H9 (cell line): Measurements from ENCODE around the gene ZC3H12C. TPM values are rescaled to one million over a fixed set of nuclear protein-coding genes. Genes with fewer than 3 reads are reported as not detected.
A peak's percentile ranks its signal among the peaks of the same experiment; 100 is the strongest.

Experiments
- DNase-seq: peaks from one replicate; pipeline ENCODE4 v3.0.0-alpha.2; 2017
- H2AFZ ChIP-seq: one replicate; pipeline ENCODE4 v1.6.1; 2013; ENCODE audit warnings: mild to moderate bottlenecking, low read length, control low read depth, moderate library complexity
- H2AK5ac ChIP-seq: 2 replicates; pipeline ENCODE4 v1.6.1; 2013; ENCODE audit warnings: low read length, control low read depth, mixed read lengths; ENCODE audit not compliant: insufficient read length
- H2BK120ac ChIP-seq: one replicate; pipeline ENCODE4 v1.6.1; 2013; ENCODE audit warnings: low read depth, mild to moderate bottlenecking, low read length, control low read depth, inconsistent platforms; ENCODE audit not compliant: poor library complexity, severe bottlenecking
- H2BK12ac ChIP-seq: 2 replicates; pipeline ENCODE4 v1.6.1; 2013; ENCODE audit warnings: low read length, control low read depth, mixed read lengths, low read depth; ENCODE audit not compliant: insufficient read length
- H2BK15ac ChIP-seq: 2 replicates; pipeline ENCODE4 v1.6.1; 2013; ENCODE audit warnings: low read depth, low read length, control low read depth
- H2BK20ac ChIP-seq: one replicate; pipeline ENCODE4 v1.6.1; 2013; ENCODE audit warnings: low read depth, mild to moderate bottlenecking, low read length, control low read depth, inconsistent platforms; ENCODE audit not compliant: poor library complexity, severe bottlenecking
- H2BK5ac ChIP-seq: 2 replicates; pipeline ENCODE4 v1.6.1; 2013; ENCODE audit warnings: low read length, control low read depth, mixed read lengths; ENCODE audit not compliant: insufficient read length
- H3K14ac ChIP-seq: 2 replicates; pipeline ENCODE4 v1.6.1; 2013; ENCODE audit warnings: low read length, control low read depth; ENCODE audit not compliant: insufficient read depth
- H3K18ac ChIP-seq: 2 replicates; pipeline ENCODE4 v1.6.1; 2013; ENCODE audit warnings: low read depth, mild to moderate bottlenecking, mixed read lengths, low read length, control low read depth; ENCODE audit not compliant: insufficient read length
- H3K23ac ChIP-seq: 2 replicates; pipeline ENCODE4 v1.6.1; 2013; ENCODE audit warnings: low read length, control low read depth, mixed read lengths, low read depth; ENCODE audit not compliant: insufficient read length
- H3K23me2 ChIP-seq: 2 replicates; pipeline ENCODE4 v1.6.1; 2013; ENCODE audit warnings: low read depth, mild to moderate bottlenecking, mixed read lengths, low read length, control low read depth; ENCODE audit not compliant: insufficient read length, poor library complexity, severe bottlenecking
- H3K27ac ChIP-seq: 2 replicates; pipeline ENCODE4 v1.5.1; 2013; ENCODE audit warnings: low read length, control low read depth, mixed read lengths, low read depth; ENCODE audit not compliant: insufficient read length
- H3K27me3 ChIP-seq: 2 replicates; pipeline ENCODE4 v1.6.1; 2013; ENCODE audit warnings: low read length, control low read depth, inconsistent platforms; ENCODE audit not compliant: insufficient read depth
- H3K4ac ChIP-seq: 2 replicates; pipeline ENCODE4 v1.6.1; 2013; ENCODE audit warnings: low read depth, mild to moderate bottlenecking, control low read depth, inconsistent platforms, low read length, moderate library complexity
- H3K4me1 ChIP-seq: 2 replicates; pipeline ENCODE4 v1.6.1; 2013; ENCODE audit warnings: low read length, control low read depth, inconsistent platforms; ENCODE audit not compliant: insufficient read depth
- H3K4me2 ChIP-seq: 2 replicates; pipeline ENCODE4 v1.6.1; 2013; ENCODE audit warnings: low read length, control low read depth, mixed read lengths; ENCODE audit not compliant: insufficient read length, insufficient read depth
- H3K56ac ChIP-seq: 2 replicates; pipeline ENCODE4 v1.6.1; 2013; ENCODE audit warnings: low read depth, mild to moderate bottlenecking, mixed read lengths, low read length, control low read depth; ENCODE audit not compliant: insufficient read length
- H3K79me1 ChIP-seq: 2 replicates; pipeline ENCODE4 v1.6.1; 2013; ENCODE audit warnings: low read depth, mild to moderate bottlenecking, moderate library complexity, low read length, control low read depth, inconsistent platforms; ENCODE audit not compliant: insufficient read depth, poor library complexity, severe bottlenecking
- H3K79me2 ChIP-seq: 2 replicates; pipeline ENCODE4 v1.6.1; 2013; ENCODE audit warnings: low read length, control low read depth, inconsistent platforms; ENCODE audit not compliant: insufficient read depth
- H3K9ac ChIP-seq: 2 replicates; pipeline ENCODE4 v1.6.1; 2013; ENCODE audit warnings: low read length, control low read depth, mixed read lengths; ENCODE audit not compliant: insufficient read length; ENCODE audit errors: extremely low read depth
- H3K9me3 ChIP-seq: one replicate; pipeline ENCODE4 v1.6.1; 2013; ENCODE audit warnings: low read depth, low read length, inconsistent platforms; ENCODE audit not compliant: control insufficient read depth
- H3T11ph ChIP-seq: one replicate; pipeline ENCODE4 v1.6.1; 2013; ENCODE audit warnings: mild to moderate bottlenecking, low read length, control low read depth, inconsistent platforms
- H4K20me1 ChIP-seq: one replicate; pipeline ENCODE4 v1.6.1; 2013; ENCODE audit not compliant: control insufficient read depth, insufficient read length, insufficient read depth
- H4K5ac ChIP-seq: 2 replicates; pipeline ENCODE4 v1.6.1; 2013; ENCODE audit warnings: low read depth, mild to moderate bottlenecking, mixed read lengths, low read length, control low read depth; ENCODE audit not compliant: insufficient read length
- H4K8ac ChIP-seq: replicated peaks from 2 replicates; pipeline ENCODE4 v1.6.1; 2013; ENCODE audit warnings: low read length, control low read depth, mixed read lengths, low read depth; ENCODE audit not compliant: insufficient read length
- H4K91ac ChIP-seq: 2 replicates; pipeline ENCODE4 v1.6.1; 2013; ENCODE audit warnings: low read depth, mild to moderate bottlenecking, moderate library complexity, mixed read lengths, low read length, control low read depth; ENCODE audit not compliant: insufficient read length
- H3K27ac Mint-ChIP-seq, 3 experiments: 2 replicates in 2 of 3; 3 replicates in 1 of 3; pipeline ENCODE4 v1.8.0; 2020 to 2021; ENCODE audit warnings: mixed read lengths in 3 of 3, mild to moderate bottlenecking in 1 of 3, moderate library complexity in 1 of 3
- H3K27me3 Mint-ChIP-seq: 2 replicates; pipeline ENCODE4 v1.8.0; 2021; ENCODE audit warnings: low read depth, mild to moderate bottlenecking, moderate library complexity, mixed read lengths
- H3K36me3 Mint-ChIP-seq, 3 experiments: 2 replicates in 2 of 3; 3 replicates in 1 of 3; pipeline ENCODE4 v1.8.0; 2020 to 2021; ENCODE audit warnings: low read depth in 3 of 3, mixed read lengths in 3 of 3; ENCODE audit not compliant: insufficient read depth in 1 of 3
- H3K4me1 Mint-ChIP-seq, 2 experiments: 2 replicates each; pipeline ENCODE4 v1.8.0; 2020; ENCODE audit warnings: mixed read lengths in 2 of 2
- H3K4me3 Mint-ChIP-seq, 2 experiments: 2 replicates in 1 of 2; 3 replicates in 1 of 2; pipeline ENCODE4 v1.8.0; 2020 to 2021; ENCODE audit warnings: mild to moderate bottlenecking in 2 of 2, mixed read lengths in 2 of 2, moderate library complexity in 1 of 2
- H3K9me3 Mint-ChIP-seq, 2 experiments: 2 replicates in 1 of 2; 3 replicates in 1 of 2; pipeline ENCODE4 v1.8.0; 2020; ENCODE audit warnings: mild to moderate bottlenecking in 2 of 2, mixed read lengths in 2 of 2, moderate library complexity in 1 of 2
- CTCF ChIP-seq: fragments of 200-600 bp; sonication (generic); conservative IDR thresholded peaks from 3 replicates; pipeline ENCODE4 v1.8.0; 2021; ENCODE audit warnings: antibody characterized with exemption, mild to moderate bottlenecking
- WGBS: extraction: QIAGEN DNeasy Blood & Tissue Kit; methylation state at CpG from one replicate; pipeline ENCODE4 v1.1.7; 2013; ENCODE audit warnings: missing lambda C conversion rate, low lambda C conversion rate, mixed read lengths; ENCODE audit not compliant: insufficient read length; ENCODE audit errors: extremely low coverage; 5-methylcytosine and 5-hydroxymethylcytosine counted together
- total RNA-seq: library from RNA; stranded (reverse); gene quantifications from 2 replicates; pipeline ENCODE4 v1.2.1, GENCODE V29; 2021

ZC3H12C gene
- total RNA-seq, 1 experiment from 2014 or later = 4.8 TPM

- no peaks in the 10 kb centered on the region for H3K36me3 Mint-ChIP-seq
- H3K79me1 ChIP-seq = no peaks in the 10 kb centered on the region
- peaks cover 7% of the 10 kb centered on the region; the same call in 1 of the 2 replicates for H3K4me1 ChIP-seq
- H3K4me2 ChIP-seq = peak overlapping the region; percentile 81
- H2BK12ac ChIP-seq = no peak overlapping the region
- H3T11ph ChIP-seq = no peak overlapping the region
- no peaks in the 10 kb centered on the region for H4K20me1 ChIP-seq
- no peak overlapping the region for H2AK5ac ChIP-seq
- H3K27ac ChIP-seq = no peak overlapping the region
- WGBS = no CpG with 5 or more reads among the region's 11 CpGs
- H3K27me3 ChIP-seq = no peaks in the 10 kb centered on the region; the same call in 1 of the 2 replicates
- no peak overlapping the region for H3K4ac ChIP-seq
- H2BK20ac ChIP-seq = no peak overlapping the region
- peaks cover 13% of the 10 kb centered on the region for H3K23me2 ChIP-seq
- H3K9ac ChIP-seq = peak overlapping the region; percentile 57
- peak overlapping the region; percentile 80 for H2AFZ ChIP-seq
- no peak overlapping the region for H4K8ac ChIP-seq
- peaks cover 13% of the 10 kb centered on the region for H3K27me3 Mint-ChIP-seq
- TF ChIP-seq CTCF = no peak
- no peak overlapping the region for H4K91ac ChIP-seq
- H3K4me3 Mint-ChIP-seq = peak overlapping the region; percentile 85 to 93
- no peaks in the 10 kb centered on the region for H3K79me2 ChIP-seq
- no peak overlapping the region for H2BK5ac ChIP-seq
- H2BK120ac ChIP-seq = no peak overlapping the region
- no peak for DNase-seq
- H4K5ac ChIP-seq = no peak overlapping the region
- H3K4me1 Mint-ChIP-seq = peaks cover 20 to 22% of the 10 kb centered on the region in 2 experiments
- peak overlapping the region; percentile 56 to 96 (median 91); a peak in 6 of 7 replicates for H3K27ac Mint-ChIP-seq
- no peak overlapping the region for H3K56ac ChIP-seq
- H2BK15ac ChIP-seq = no peak overlapping the region
- H3K14ac ChIP-seq = peak overlapping the region; percentile 88; the same call in 1 of the 2 replicates
- no peaks in the 10 kb centered on the region for H3K9me3 ChIP-seq
- peak overlapping the region; percentile 72 for H3K18ac ChIP-seq
- H3K9me3 Mint-ChIP-seq = no peaks in the 10 kb centered on the region; a peak in 2 of 5 replicates
- H3K23ac ChIP-seq = no peak overlapping the region
Measured at GRCh38 chr11:110092111-110092514, 1.1 kb upstream of the ZC3H12C start.
